ENCODE measurements around the gene DTL.

The DTL gene

DNA sequence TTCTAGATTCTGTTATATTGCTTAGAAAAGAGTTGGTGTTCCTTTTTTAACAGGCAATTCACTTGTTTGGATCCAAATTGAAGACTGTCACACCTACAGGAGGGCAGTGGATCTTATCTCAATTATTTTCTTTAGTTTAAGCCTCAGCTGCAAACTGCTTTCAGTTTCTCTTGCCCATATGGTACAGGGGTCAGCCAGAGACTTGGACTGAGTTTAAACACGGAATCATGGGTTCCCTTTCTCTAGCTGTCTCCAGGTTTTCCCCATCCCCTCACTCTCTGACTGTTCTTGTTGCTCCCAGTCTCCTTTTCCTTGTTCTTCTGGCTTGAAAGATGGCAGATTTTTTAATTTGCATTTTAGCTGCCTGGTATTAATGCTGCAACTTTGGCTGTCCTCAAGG, 18.4 kb downstream of the DTL start:
- no peak for TF ChIP-seq EZH2phosphoT487 (IDR thresholded peaks at IDR 0.05; ENCODE audit: borderline replicate concordance, low read length)
- TF ChIP-seq, protein P1, sequence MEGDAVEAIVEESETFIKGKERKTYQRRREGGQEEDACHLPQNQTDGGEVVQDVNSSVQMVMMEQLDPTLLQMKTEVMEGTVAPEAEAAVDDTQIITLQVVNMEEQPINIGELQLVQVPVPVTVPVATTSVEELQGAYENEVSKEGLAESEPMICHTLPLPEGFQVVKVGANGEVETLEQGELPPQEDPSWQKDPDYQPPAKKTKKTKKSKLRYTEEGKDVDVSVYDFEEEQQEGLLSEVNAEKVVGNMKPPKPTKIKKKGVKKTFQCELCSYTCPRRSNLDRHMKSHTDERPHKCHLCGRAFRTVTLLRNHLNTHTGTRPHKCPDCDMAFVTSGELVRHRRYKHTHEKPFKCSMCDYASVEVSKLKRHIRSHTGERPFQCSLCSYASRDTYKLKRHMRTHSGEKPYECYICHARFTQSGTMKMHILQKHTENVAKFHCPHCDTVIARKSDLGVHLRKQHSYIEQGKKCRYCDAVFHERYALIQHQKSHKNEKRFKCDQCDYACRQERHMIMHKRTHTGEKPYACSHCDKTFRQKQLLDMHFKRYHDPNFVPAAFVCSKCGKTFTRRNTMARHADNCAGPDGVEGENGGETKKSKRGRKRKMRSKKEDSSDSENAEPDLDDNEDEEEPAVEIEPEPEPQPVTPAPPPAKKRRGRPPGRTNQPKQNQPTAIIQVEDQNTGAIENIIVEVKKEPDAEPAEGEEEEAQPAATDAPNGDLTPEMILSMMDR (IDR thresholded peaks at IDR 0.05; ENCODE audit: low read depth, low read length, poor library complexity, severe bottlenecking), result no peak
- Histone ChIP-seq H3K4me2 (ENCODE audit: low read length) (no peak overlapping the region), H3K36me3 (ENCODE audit: control insufficient read depth, low read length) (peaks cover 93% of the 10 kb centered on the region)

GRCh38 chr1:212055333-212055732, 19.8 kb downstream of the DTL start:
- Histone ChIP-seq H3K27me3 (ENCODE audit: control insufficient read depth, low read length) (no peaks in the 10 kb centered on the region), H3K27ac (ENCODE audit: low read depth, low read length) (no peak overlapping the region), H3K9me2 (replicated peaks; ENCODE audit: control insufficient read depth, low read length) (no peaks in the 10 kb centered on the region), H3K4me3 (ENCODE audit: low read length) (no peak overlapping the region), H3K9me3 (ENCODE audit: control insufficient read depth, insufficient read depth, low read length) (no peaks in the 10 kb centered on the region), H4K20me1 (ENCODE audit: control insufficient read depth, insufficient read depth, low read depth, low read length) (no peaks in the 10 kb centered on the region; the same call in 1 of the 2 replicates), H3K4me2 (ENCODE audit: low read length) (no peak overlapping the region), H3K36me3 (ENCODE audit: control insufficient read depth, low read length) (peaks cover 88% of the 10 kb centered on the region), H3K79me2 (ENCODE audit: control insufficient read depth, low read length) (peaks cover 16% of the 10 kb centered on the region), H3K4me1 (ENCODE audit: control insufficient read depth, low read length) (no peaks in the 10 kb centered on the region), H3F3A (ENCODE audit: control insufficient read depth, insufficient read depth) (peaks cover 4% of the 10 kb centered on the region; the same call in 1 of the 2 replicates)
- no peak for TF ChIP-seq EZH2phosphoT487 (IDR thresholded peaks at IDR 0.05; ENCODE audit: borderline replicate concordance, low read length)
- TF ChIP-seq, protein P1 (IDR thresholded peaks at IDR 0.05; ENCODE audit: low read depth, low read length, poor library complexity, severe bottlenecking), result no peak

More for the DNA sequence above, 18.4 kb downstream of the DTL start:
- Histone ChIP-seq H3K79me2 (ENCODE audit: control insufficient read depth, low read length) (peaks cover 16% of the 10 kb centered on the region), H3K9me2 (replicated peaks; ENCODE audit: control insufficient read depth, low read length) (no peaks in the 10 kb centered on the region), H4K20me1 (ENCODE audit: control insufficient read depth, insufficient read depth, low read depth, low read length) (no peaks in the 10 kb centered on the region; the same call in 1 of the 2 replicates), H3K27me3 (ENCODE audit: control insufficient read depth, low read length) (no peaks in the 10 kb centered on the region), H3F3A (ENCODE audit: control insufficient read depth, insufficient read depth) (peaks cover 4% of the 10 kb centered on the region; the same call in 1 of the 2 replicates), H3K27ac (ENCODE audit: low read depth, low read length) (no peak overlapping the region), H3K9me3 (ENCODE audit: control insufficient read depth, insufficient read depth, low read length) (no peaks in the 10 kb centered on the region), H3K4me3 (ENCODE audit: low read length) (no peak overlapping the region), H3K4me1 (ENCODE audit: control insufficient read depth, low read length) (no peaks in the 10 kb centered on the region)

DNA sequence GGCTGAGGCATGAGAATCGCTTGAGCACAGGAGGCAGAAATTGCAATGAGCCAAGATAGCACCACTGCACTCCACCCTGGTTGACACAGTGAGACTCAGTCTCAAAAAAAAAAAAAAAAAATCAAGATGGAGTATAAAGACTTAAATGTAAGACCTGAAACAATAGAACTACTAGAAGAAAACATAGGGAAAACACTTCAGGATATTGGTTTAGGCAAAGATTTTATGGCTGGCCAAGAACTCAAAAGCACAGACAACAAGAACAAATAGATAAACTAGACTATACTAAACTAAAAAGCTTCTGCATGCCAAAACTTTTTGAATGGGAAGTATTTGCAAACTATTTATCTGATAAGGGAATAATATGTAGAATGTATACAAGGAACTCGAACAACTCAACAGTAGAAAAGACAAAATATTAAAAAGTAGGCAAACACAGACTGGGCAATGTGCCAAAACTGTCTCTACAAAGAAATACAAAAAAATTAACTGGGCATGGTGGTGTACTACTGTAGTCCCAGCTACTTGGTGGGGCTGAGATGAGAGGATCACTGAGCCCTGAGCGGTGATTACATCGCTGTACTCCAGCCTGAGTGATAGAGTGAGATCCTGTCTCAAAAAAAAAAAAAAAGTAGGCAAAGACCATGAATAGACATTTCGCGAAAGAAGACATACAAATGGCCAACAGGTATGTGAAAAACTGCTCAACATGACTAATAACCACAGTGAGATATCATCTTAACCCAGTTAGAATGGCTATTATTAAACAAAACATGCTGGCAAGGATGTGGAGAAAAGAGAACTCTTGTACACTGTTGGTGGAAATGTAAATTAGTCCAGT, 25.3 kb downstream of the DTL start:
- Histone ChIP-seq H3K27me3 (ENCODE audit: control insufficient read depth, low read length) (no peaks in the 10 kb centered on the region), H3K79me2 (ENCODE audit: control insufficient read depth, low read length) (no peaks in the 10 kb centered on the region), H3K4me3 (ENCODE audit: low read length) (no peak overlapping the region), H3K27ac (ENCODE audit: low read depth, low read length) (no peak overlapping the region), H3F3A (ENCODE audit: control insufficient read depth, insufficient read depth) (peaks cover 25% of the 10 kb centered on the region), H3K4me1 (ENCODE audit: control insufficient read depth, low read length) (no peaks in the 10 kb centered on the region), H4K20me1 (ENCODE audit: control insufficient read depth, insufficient read depth, low read depth, low read length) (no peaks in the 10 kb centered on the region), H3K9me3 (ENCODE audit: control insufficient read depth, insufficient read depth, low read length) (no peaks in the 10 kb centered on the region), H3K9me2 (replicated peaks; ENCODE audit: control insufficient read depth, low read length) (no peaks in the 10 kb centered on the region), H3K4me2 (ENCODE audit: low read length) (no peak overlapping the region), H3K36me3 (ENCODE audit: control insufficient read depth, low read length) (peaks cover 77% of the 10 kb centered on the region)
- TF ChIP-seq, protein P1 (IDR thresholded peaks at IDR 0.05; ENCODE audit: low read depth, low read length, poor library complexity, severe bottlenecking), result no peak
- no peak for TF ChIP-seq EZH2phosphoT487 (IDR thresholded peaks at IDR 0.05; ENCODE audit: borderline replicate concordance, low read length)

Data from DOHH2 (cell line).